Karpas-422 (cell line): ENCODE results near the gene BBS4. TPM values are rescaled to one million over a fixed set of nuclear protein-coding genes. Genes with fewer than 3 reads are reported as not detected.

Experiments
- DNase-seq: peaks from one replicate; pipeline ENCODE4 v3.0.0-alpha.2; 2015
- H2AFZ ChIP-seq: fragments of 200-600 bp; sonication (generic); 2 replicates; pipeline ENCODE4 v1.6.1; 2014; ENCODE audit warnings: antibody characterized with exemption, low read length, mixed read lengths
- H3K27ac ChIP-seq: fragments of 200-600 bp; sonication (generic); 2 replicates; pipeline ENCODE4 v1.5.1; 2014; ENCODE audit warnings: mild to moderate bottlenecking, low read length, moderate library complexity
- H3K27me3 ChIP-seq: fragments of 200-600 bp; sonication (generic); 2 replicates; pipeline ENCODE4 v1.6.1; 2014; ENCODE audit warnings: low read length, mixed read lengths
- H3K36me3 ChIP-seq: fragments of 200-600 bp; sonication (generic); 2 replicates; pipeline ENCODE4 v1.6.1; 2014; ENCODE audit warnings: low read length, mixed read lengths; ENCODE audit not compliant: insufficient read depth
- H3K4me1 ChIP-seq: fragments of 200-600 bp; sonication (generic); 2 replicates; pipeline ENCODE4 v1.6.1; 2014; ENCODE audit warnings: mild to moderate bottlenecking, low read length, mixed read lengths
- H3K4me2 ChIP-seq: fragments of 200-600 bp; sonication (generic); 2 replicates; pipeline ENCODE4 v1.6.1; 2014; ENCODE audit warnings: low read length, low read depth, mild to moderate bottlenecking; ENCODE audit not compliant: poor library complexity, severe bottlenecking
- H3K4me3 ChIP-seq: fragments of 200-600 bp; sonication (generic); 2 replicates; pipeline ENCODE4 v1.5.1; 2014; ENCODE audit warnings: mild to moderate bottlenecking, antibody characterized with exemption, low read length, mixed read lengths
- H3K79me2 ChIP-seq: fragments of 200-600 bp; sonication (generic); 2 replicates; pipeline ENCODE4 v1.6.1; 2014; ENCODE audit warnings: mild to moderate bottlenecking, low read length, mixed read lengths
- H3K9ac ChIP-seq: fragments of 200-600 bp; sonication (generic); 2 replicates; pipeline ENCODE4 v1.6.0; 2014; ENCODE audit warnings: low read length
- H3K9me2 ChIP-seq: fragments of 200-600 bp; sonication (generic), shearing (Covaris generic); replicated peaks from 2 replicates; pipeline ENCODE4 v1.6.0; 2014; ENCODE audit warnings: mild to moderate bottlenecking, low read length, moderate library complexity; ENCODE audit not compliant: insufficient read depth
- H3K9me3 ChIP-seq: fragments of 300-700, 200-600 bp; sonication (generic); 2 replicates; pipeline ENCODE4 v1.6.1; 2014; ENCODE audit warnings: low read length, mixed read lengths
- H4K20me1 ChIP-seq: fragments of 200-600 bp; sonication (generic); 2 replicates; pipeline ENCODE4 v1.6.1; 2014; ENCODE audit warnings: mild to moderate bottlenecking, antibody characterized with exemption, low read length, low read depth; ENCODE audit not compliant: insufficient read depth
- total RNA-seq: library from RNA; depleted of rRNA; stranded (reverse); fragments of >200 nt; shearing (Covaris generic); gene quantifications from 2 replicates; pipeline ENCODE4 v1.2.3, GENCODE V29; 2014; ENCODE audit warnings: low replicate concordance

Gene BBS4
- total RNA-seq, 1 experiment from 2014 or later: 17.0 TPM

DNA sequence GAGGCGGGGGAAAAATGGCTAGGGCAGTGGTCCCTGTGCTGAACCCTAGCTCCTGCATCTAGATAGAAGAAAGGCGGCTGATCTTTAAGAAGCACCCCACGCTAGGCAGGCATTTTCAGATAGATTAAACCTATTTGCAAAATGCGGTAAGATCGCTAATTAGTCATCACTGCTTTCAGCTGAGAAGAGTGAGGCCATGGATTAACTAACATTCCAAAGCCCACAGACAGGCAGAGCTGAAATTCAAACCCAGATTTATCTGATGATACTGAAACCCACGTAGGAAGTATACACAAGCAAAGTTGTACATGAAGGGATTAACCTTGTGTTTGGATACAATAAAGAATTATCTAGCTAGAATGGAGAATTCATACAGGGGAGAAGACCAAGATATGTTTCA lies 92.8 kb downstream of the BBS4 start:
- no peak overlapping the region for H3K4me3 ChIP-seq
- H3K9me2 ChIP-seq: no peaks in the 10 kb centered on the region
- H2AFZ ChIP-seq: no peak overlapping the region
- peaks cover 46% of the 10 kb centered on the region for H3K36me3 ChIP-seq
- no peaks in the 10 kb centered on the region for H3K9me3 ChIP-seq
- H3K27me3 ChIP-seq: no peaks in the 10 kb centered on the region
- no peaks in the 10 kb centered on the region; the same call in 1 of the 2 replicates for H4K20me1 ChIP-seq
- H3K9ac ChIP-seq: no peak overlapping the region
- no peak overlapping the region for H3K27ac ChIP-seq
- H3K79me2 ChIP-seq: peaks cover 97% of the 10 kb centered on the region
- peaks cover 45% of the 10 kb centered on the region for H3K4me1 ChIP-seq
- DNase-seq: no peak
- H3K4me2 ChIP-seq: no peak overlapping the region

GRCh38 chr15:72781631-72782030 lies 95.6 kb downstream of the BBS4 start:
- no peaks in the 10 kb centered on the region for H3K27me3 ChIP-seq
- H2AFZ ChIP-seq: no peak overlapping the region

GRCh38 chr15:72782274-72783003 lies 96.4 kb downstream of the BBS4 start:
- H2AFZ ChIP-seq: no peak overlapping the region
- peak overlapping the region; percentile 90 for H3K4me2 ChIP-seq
- DNase-seq: peak; percentile 46
- H3K79me2 ChIP-seq: peaks cover 60% of the 10 kb centered on the region
- peak overlapping the region; percentile 6; the same call in 1 of the 2 replicates for H3K27ac ChIP-seq
- peak overlapping the region; percentile 90 for H3K9ac ChIP-seq
- H4K20me1 ChIP-seq: no peaks in the 10 kb centered on the region; the same call in 1 of the 2 replicates
- peaks cover 30% of the 10 kb centered on the region for H3K4me1 ChIP-seq
- H3K36me3 ChIP-seq: peaks cover 27% of the 10 kb centered on the region
- H3K9me3 ChIP-seq: no peaks in the 10 kb centered on the region
- no peaks in the 10 kb centered on the region for H3K9me2 ChIP-seq
- H3K27me3 ChIP-seq: no peaks in the 10 kb centered on the region
- H3K4me3 ChIP-seq: peak overlapping the region; percentile 86

More at GRCh38 chr15:72781631-72782030, 95.6 kb downstream of the BBS4 start:
- Histone ChIP-seq H4K20me1 (no peaks in the 10 kb centered on the region; the same call in 1 of the 2 replicates), H3K4me3 (peak overlapping the region; percentile 86), H3K9me2 (no peaks in the 10 kb centered on the region), H3K36me3 (peaks cover 27% of the 10 kb centered on the region), H3K27ac (no peak overlapping the region), H3K4me2 (peak overlapping the region; percentile 90), H3K79me2 (peaks cover 68% of the 10 kb centered on the region), H3K4me1 (peaks cover 38% of the 10 kb centered on the region), H3K9me3 (no peaks in the 10 kb centered on the region), H3K9ac (peak overlapping the region; percentile 90; the same call in 1 of the 2 replicates)
- no peak for DNase-seq

DNA sequence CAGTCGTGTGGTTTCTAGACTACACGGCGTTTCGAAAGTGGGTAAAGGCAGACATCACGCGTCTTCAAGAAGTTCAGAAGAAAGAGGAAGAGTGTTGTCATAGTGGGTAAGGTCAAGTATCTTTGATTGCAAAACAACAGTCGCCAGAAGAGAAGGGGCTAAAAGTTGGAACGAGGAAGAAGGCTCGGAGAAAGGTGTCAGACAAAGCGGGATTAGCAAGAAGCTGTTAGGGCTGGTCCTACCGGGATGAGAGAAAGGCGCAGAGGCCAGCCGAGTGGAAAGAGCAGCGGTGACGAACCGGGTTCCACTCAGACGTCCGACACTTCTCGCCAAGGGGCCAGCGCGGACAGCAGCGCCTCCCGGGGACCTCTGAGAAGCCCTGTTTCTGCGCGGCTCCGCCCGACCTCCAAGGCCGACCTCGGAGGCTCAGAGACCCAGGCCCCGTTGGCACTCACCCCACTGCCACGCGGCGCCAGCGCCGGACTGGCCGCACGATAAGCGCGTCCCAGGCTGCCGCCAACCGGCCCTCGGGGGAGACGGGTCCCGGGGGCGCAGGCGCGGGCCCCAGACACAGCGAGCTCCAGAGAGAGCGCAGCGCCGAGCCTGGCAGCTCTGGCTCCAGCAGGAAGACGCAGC lies 97.1 kb downstream of the BBS4 start:
- Histone ChIP-seq H3K27me3 (no peaks in the 10 kb centered on the region), H3K4me3 (peak overlapping the region; percentile 86), H3K9me3 (no peaks in the 10 kb centered on the region), H4K20me1 (no peaks in the 10 kb centered on the region; the same call in 1 of the 2 replicates), H3K27ac (peak overlapping the region; percentile 6; the same call in 1 of the 2 replicates), H3K36me3 (peaks cover 27% of the 10 kb centered on the region), H3K4me1 (peaks cover 29% of the 10 kb centered on the region), H3K9ac (peak overlapping the region; percentile 90), H2AFZ (no peak overlapping the region), H3K79me2 (peaks cover 54% of the 10 kb centered on the region), H3K4me2 (peak overlapping the region; percentile 90), H3K9me2 (no peaks in the 10 kb centered on the region)
- DNase-seq: peak; percentile 82

DNA sequence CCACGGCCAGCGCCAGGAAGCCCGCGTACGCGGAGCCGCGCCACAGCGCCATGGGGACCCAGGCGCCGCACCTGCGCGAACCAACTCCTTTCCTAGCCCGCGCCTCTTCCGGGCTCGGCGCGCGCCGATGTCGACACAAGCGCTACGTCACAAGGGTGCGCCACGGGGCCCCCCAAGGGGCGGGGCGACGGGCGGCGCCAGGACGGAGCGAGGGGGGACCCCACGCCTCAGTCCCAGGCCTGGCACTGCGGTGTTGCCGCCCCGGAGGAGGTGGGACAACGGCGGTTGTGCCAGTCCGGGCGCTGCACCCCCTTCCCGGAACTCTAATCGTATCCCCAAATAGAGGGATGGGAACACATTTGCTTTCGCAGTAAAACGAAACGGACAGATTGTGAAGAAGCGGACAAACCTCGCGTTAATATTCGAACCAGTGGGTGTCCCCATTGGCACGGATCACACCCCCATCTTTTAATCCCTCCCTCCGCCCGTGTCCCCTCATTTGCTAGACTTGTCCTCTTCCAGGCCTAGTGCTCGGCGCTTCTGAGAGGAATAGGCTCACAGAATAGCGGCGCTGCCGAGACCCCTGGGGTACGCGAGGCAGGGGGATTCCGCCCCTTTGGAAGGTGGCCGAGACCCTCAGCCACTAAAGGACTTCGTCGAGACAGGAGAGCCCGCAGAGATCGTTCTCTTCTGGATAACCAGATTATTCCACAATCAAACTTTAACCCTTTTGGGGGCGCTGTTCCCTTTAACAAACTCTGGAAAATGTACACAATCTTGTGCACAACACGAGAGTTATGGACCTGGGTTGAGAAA lies 97.8 kb downstream of the BBS4 start, which contains the start of gene ADPGK:
Gene ADPGK, minus strand, starts transcription at position 119 of the 816 bp plus-strand sequence. Its CDS starts 67 bp downstream, at position 52.
- H3K27ac ChIP-seq: peak within 1 kb of the TSS; percentile 84
- peak within 1 kb of the TSS; percentile 86 for H3K4me3 ChIP-seq
- H4K20me1 ChIP-seq: no peaks in the 10 kb centered on the region; the same call in 1 of the 2 replicates
- no peaks in the 10 kb centered on the region for H3K9me3 ChIP-seq
- H3K79me2 ChIP-seq: peaks cover 46% of the 10 kb centered on the region
- peaks cover 23% of the 10 kb centered on the region for H3K36me3 ChIP-seq
- H3K27me3 ChIP-seq: no peaks in the 10 kb centered on the region
- H3K9ac ChIP-seq: peak within 1 kb of the TSS; percentile 90
- peak within 1 kb of the TSS; percentile 94 for H2AFZ ChIP-seq
- H3K4me1 ChIP-seq: peaks cover 29% of the 10 kb centered on the region
- peak; percentile 98 for DNase-seq
- peak within 1 kb of the TSS; percentile 90 for H3K4me2 ChIP-seq
- no peaks in the 10 kb centered on the region for H3K9me2 ChIP-seq

DNA sequence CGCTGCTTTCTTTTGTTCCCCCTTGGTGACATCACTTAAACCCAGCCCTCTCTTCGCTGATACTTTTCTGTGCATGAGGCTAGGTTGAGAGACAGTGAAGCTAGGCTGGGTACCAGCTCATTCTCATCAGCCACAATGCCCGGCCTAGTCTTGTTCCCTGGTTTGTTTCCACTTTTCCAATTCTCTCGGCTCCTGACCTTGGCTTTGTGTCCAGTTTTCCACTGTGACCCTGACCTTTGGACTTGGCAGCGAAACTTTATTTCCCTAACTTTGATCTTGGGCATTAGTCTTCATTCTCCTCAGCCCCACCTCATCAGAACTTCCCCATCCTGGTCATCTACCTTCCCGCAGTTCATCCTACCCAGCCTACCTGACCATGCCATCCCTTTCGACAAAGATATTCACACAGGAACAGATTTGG lies 98.5 kb downstream of the BBS4 start:
- peak overlapping the region; percentile 86 for H3K4me3 ChIP-seq
- no peaks in the 10 kb centered on the region; the same call in 1 of the 2 replicates for H4K20me1 ChIP-seq
- peaks cover 40% of the 10 kb centered on the region for H3K79me2 ChIP-seq
- H3K9me2 ChIP-seq: no peaks in the 10 kb centered on the region
- H3K4me1 ChIP-seq: peaks cover 29% of the 10 kb centered on the region
- peaks cover 21% of the 10 kb centered on the region for H3K36me3 ChIP-seq
- H3K27ac ChIP-seq: peak overlapping the region; percentile 84
- peak overlapping the region; percentile 90 for H3K4me2 ChIP-seq
- no peaks in the 10 kb centered on the region for H3K9me3 ChIP-seq
- DNase-seq: no peak
- peak overlapping the region; percentile 90 for H3K9ac ChIP-seq
- peak overlapping the region; percentile 94 for H2AFZ ChIP-seq
- no peaks in the 10 kb centered on the region for H3K27me3 ChIP-seq

- peak overlapping the region; percentile 78 for H2AFZ ChIP-seq
- no peak overlapping the region for H3K9ac ChIP-seq
- H3K79me2 ChIP-seq: peaks cover 30% of the 10 kb centered on the region
- no peaks in the 10 kb centered on the region for H3K9me2 ChIP-seq
- peaks cover 11% of the 10 kb centered on the region; the same call in 1 of the 2 replicates for H3K36me3 ChIP-seq
- no peaks in the 10 kb centered on the region for H3K9me3 ChIP-seq
- H3K27ac ChIP-seq: no peak overlapping the region
- H3K4me3 ChIP-seq: no peak overlapping the region
- peak overlapping the region; percentile 90 for H3K4me2 ChIP-seq
- H3K27me3 ChIP-seq: no peaks in the 10 kb centered on the region
- H4K20me1 ChIP-seq: no peaks in the 10 kb centered on the region; the same call in 1 of the 2 replicates
- peaks cover 29% of the 10 kb centered on the region for H3K4me1 ChIP-seq
- no peak for DNase-seq
These were observed 99.4 kb downstream of the BBS4 start for GRCh38 chr15:72785432-72785831.
